AG10803 (cell line): Measurements from ENCODE around the gene SLC6A3.

Experiments
- DNase-seq: peaks from one replicate; pipeline ENCODE4 v3.0.0; 2010; ENCODE audit warnings: low read depth
- H3K4me3 ChIP-seq: 2 replicates; pipeline ENCODE4 v1.5.1; 2011; ENCODE audit warnings: mild to moderate bottlenecking, low read length, control low read depth
- TF ChIP-seq, protein P1 (sequence below): conservative IDR thresholded peaks from 2 replicates; pipeline ENCODE4 v1.5.1; 2011; ENCODE audit warnings: mild to moderate bottlenecking, low read length, control low read depth, inconsistent platforms

SLC6A3 gene

DNA sequence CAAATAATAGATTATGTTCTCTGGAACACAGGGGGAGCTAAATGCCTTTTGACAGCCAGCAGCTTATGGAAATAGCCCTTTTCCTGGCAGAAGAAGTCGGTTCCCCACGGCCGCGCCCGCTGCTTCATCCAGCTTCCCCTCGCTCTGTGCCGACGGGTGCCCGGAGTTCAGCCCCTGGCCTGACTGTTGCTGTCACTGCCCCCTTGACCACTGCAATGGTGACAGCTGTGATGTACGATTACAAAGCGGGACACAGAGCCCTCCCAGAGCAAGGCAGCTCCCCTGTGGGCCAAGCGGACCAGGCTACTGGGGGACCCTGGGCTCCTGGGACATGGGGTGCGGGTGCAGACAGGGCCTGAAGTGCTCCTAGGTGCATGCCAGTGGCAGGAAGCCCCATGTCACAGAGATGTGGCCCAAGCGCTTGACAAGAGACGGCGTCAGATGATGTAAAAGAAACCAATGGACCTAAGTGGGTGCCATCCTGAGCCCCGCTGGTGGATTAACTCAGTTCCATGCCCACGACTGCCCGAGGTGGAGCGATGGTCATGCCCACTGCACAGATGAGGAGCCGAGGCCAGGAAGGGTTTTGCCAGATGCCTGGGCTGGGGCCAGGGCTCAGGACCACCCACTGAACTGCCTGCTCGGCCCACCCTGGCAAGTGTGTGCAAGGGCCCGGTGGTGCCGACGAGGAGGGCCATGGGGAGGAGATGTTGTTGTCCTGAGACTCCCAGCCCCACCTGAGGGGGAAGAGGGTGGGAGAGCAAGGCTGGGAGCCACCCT is 87.1 kb downstream of the SLC6A3 start:
- DNase-seq, result no peak
- H3K4me3 ChIP-seq, result no peak overlapping the region
- TF ChIP-seq, protein P1, sequence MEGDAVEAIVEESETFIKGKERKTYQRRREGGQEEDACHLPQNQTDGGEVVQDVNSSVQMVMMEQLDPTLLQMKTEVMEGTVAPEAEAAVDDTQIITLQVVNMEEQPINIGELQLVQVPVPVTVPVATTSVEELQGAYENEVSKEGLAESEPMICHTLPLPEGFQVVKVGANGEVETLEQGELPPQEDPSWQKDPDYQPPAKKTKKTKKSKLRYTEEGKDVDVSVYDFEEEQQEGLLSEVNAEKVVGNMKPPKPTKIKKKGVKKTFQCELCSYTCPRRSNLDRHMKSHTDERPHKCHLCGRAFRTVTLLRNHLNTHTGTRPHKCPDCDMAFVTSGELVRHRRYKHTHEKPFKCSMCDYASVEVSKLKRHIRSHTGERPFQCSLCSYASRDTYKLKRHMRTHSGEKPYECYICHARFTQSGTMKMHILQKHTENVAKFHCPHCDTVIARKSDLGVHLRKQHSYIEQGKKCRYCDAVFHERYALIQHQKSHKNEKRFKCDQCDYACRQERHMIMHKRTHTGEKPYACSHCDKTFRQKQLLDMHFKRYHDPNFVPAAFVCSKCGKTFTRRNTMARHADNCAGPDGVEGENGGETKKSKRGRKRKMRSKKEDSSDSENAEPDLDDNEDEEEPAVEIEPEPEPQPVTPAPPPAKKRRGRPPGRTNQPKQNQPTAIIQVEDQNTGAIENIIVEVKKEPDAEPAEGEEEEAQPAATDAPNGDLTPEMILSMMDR, result no peak

DNA sequence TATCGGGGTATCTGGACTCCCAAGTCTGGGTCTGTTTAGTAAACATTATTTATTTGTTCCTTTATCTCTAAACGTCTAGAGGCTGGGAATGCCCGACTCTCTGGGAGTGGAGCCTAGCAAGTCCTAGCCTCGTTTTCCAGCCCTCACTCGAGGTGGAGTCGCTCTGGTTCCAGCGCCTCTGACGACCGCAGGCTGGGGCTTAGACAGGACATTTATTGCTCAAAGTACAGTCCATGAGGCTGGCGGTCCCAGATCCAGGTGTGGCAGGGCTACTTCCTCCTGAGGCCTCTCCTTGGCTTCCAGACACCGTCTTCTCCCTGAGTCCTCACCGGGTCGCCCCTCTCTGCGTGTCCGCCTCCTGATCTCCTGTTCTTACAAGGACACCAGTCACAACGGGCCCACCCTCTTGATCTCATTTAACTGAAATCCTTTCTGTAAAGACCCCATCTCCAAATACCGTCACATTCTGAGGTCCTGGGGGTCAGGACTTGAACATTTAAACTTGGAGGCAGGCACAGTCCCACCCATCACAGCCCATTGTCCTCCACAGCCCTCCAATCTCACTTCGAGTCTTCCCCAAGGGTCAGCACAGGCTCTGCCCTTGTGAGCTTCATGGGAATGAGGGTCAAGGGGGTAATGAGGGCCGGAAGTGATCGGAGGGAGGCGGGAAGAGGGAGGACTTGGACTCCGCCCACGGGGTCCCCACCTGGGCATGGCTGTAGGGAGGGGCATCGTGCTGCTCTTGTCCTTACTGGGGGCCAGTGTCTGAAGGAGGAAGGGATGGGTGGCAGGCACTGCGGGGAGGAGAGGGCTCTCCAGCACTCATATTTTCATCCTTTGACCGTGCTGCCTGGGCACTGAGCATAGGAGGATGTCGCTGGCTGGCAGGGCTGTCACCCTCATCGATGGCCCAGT is 88.1 kb downstream of the SLC6A3 start:
- TF ChIP-seq, protein P1, result no peak
- no peak for DNase-seq
- no peak overlapping the region for H3K4me3 ChIP-seq

DNA sequence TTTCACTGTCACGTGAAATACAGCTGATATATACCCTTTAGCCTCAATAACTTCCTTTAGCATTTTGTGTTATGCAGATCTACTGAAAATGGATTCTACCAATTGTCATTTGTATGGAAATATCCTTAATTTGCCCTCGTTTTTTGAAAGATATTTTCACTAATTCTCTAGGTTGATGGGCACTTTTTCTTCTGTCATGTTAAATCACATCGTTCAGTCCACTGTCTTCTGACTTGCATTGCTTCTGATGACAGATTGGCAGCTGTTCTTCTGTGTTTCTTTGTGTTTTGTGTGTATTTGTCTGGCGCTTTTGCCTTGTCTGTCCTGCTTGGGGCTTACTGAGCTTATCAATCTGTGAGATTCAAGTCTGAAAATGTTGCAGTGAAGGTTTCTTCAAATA is 90.7 kb downstream of the SLC6A3 start:
- H3K4me3 ChIP-seq, result no peak overlapping the region
- no peak for DNase-seq
- TF ChIP-seq, protein P1, result no peak

DNA sequence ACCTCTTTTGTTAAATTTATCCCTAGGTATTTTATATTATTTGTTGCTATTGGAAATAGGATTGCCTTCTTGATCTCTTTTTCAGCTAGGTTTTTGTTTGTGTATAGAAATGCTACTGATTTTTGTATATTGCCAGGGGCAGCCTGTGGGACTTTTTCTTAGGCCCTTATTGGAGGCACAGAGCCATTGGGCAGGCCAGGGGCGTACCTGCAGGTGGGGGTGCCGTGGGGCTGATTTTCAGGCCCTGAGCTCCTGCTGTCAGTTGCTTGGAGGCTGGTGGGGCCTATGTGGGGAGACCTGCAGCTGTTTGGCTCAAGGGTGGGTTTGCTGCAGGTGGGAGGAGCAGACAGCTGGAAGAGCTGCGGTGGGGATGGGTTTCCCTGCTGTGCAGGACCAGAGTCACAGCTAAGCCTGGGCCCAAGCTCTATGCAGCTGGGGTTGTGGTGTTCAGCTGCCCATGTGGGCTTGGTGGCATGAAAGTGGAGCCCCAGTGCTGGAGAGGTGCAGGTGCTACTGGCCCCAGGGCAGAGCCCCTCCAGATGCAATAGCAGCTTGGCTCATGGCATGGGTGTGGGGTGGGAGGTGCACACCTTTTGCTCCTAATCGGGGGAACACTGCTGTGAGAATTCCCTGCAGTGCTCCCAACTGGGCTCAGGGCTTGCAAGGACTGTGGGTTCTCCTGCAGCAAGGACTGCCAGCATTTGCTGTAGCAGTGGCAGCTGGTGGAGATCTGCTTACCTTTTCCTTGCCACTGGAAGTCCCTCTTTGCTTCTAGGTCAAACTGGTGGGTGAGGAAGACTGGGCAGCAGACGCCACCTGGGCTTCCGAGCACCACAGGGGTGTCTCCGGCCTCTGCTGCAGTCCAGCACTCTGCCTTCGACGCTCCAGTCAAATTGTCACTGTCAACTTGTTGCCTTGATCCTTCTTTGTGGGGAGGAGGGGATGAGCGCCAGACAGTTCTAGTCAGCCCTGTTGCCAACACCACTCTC is 92.7 kb downstream of the SLC6A3 start:
- no peak overlapping the region for H3K4me3 ChIP-seq
- DNase-seq, result no peak
- TF ChIP-seq, protein P1, result no peak

DNA sequence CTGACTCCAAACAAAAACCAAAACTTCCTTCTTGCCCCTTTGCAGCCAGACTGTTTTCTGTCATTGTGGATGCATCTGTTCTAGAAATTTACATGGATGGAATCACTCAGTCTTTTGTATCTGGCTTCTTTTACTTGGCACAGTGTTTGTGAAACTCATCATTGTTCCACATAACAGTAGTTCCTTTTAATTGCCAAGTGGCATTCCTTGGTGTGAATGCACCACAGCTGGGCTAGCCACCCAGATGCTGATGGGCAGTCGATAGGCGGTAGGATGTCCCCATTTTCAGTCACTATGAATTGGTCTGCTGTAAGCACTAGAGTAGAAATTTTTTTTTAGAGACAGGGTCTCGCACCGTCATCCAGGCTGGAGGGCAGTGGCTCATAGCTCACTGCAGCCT is 94.1 kb downstream of the SLC6A3 start:
- TF ChIP-seq, protein P1, result no peak
- no peak for DNase-seq
- no peak overlapping the region for H3K4me3 ChIP-seq

DNA sequence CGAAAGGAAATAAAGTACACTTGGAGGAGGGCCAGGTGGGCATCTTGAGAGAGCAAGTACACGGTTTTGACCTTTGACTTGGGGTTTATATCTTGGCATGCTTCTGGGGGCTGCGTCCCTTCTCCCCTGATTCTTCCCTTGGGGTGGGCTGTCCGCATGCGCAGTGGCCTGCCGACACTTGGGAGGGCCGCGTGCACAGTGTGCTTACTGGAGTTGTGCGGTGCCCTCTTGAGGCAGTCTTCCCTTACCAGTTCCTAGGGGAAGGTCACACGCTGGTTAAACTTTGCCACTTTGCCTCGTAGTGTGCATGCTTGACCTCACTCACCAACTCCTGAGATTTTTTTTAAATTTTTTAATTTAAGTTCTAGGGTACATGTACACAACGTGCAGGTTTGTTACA is 96.0 kb downstream of the SLC6A3 start:
- no peak for DNase-seq
- no peak overlapping the region for H3K4me3 ChIP-seq
- TF ChIP-seq, protein P1, result no peak
